SK-N-SH (cell line): ENCODE results near the gene C8B.

Source experiments
- CHD2 ChIP-seq: fragments of 150-350 bp; IDR thresholded peaks from 2 replicates; pipeline ENCODE4 v1.6.1; 2018; ENCODE audit warnings: low read length; ENCODE audit not compliant: partially characterized antibody
- GABPA ChIP-seq: IDR thresholded peaks from 2 replicates; pipeline ENCODE4 v1.4.0; 2012; ENCODE audit warnings: low read depth, mild to moderate bottlenecking
- GATA2 ChIP-seq: sonication (generic); formaldehyde crosslinking; IDR thresholded peaks from 2 replicates; pipeline ENCODE4 v1.5.0; 2020; ENCODE audit warnings: mild to moderate bottlenecking, missing genetic modification reagents
- JUND ChIP-seq: IDR thresholded peaks from 2 replicates; pipeline ENCODE4 v1.4.0; 2012
- NRF1 ChIP-seq: IDR thresholded peaks from 2 replicates; pipeline ENCODE4 v1.6.1; 2012; ENCODE audit warnings: low read depth, mild to moderate bottlenecking, low read length
- POLR2AphosphoS5 ChIP-seq: IDR thresholded peaks from 2 replicates; pipeline ENCODE4 v1.6.1; 2012; ENCODE audit warnings: low read depth, low read length
- TAF1 ChIP-seq: IDR thresholded peaks from 2 replicates; pipeline ENCODE4 v1.6.1; 2012; ENCODE audit warnings: low read depth, mild to moderate bottlenecking, low read length, moderate library complexity, borderline replicate concordance
- TF ChIP-seq, protein P1 (sequence below): fragments of 200-600 bp; sonication (generic); IDR thresholded peaks from 2 replicates; pipeline ENCODE4 v1.6.1; 2017; ENCODE audit warnings: antibody characterized with exemption, mild to moderate bottlenecking, moderate library complexity
- TF ChIP-seq, protein P2 (sequence below): IDR thresholded peaks from 2 replicates; pipeline ENCODE4 v1.4.0; 2012; ENCODE audit warnings: low read depth, borderline replicate concordance
- TF ChIP-seq, protein P3 (sequence below): IDR thresholded peaks from 2 replicates; pipeline ENCODE4; 2012

- TF ChIP-seq POLR2AphosphoS5 (no peak), GABPA (no peak), JUND (no peak), CHD2 (no peak), TAF1 (no peak), NRF1 (no peak), GATA2 (CRISPR knock-in tag) (no peak)
- TF ChIP-seq, protein P1, sequence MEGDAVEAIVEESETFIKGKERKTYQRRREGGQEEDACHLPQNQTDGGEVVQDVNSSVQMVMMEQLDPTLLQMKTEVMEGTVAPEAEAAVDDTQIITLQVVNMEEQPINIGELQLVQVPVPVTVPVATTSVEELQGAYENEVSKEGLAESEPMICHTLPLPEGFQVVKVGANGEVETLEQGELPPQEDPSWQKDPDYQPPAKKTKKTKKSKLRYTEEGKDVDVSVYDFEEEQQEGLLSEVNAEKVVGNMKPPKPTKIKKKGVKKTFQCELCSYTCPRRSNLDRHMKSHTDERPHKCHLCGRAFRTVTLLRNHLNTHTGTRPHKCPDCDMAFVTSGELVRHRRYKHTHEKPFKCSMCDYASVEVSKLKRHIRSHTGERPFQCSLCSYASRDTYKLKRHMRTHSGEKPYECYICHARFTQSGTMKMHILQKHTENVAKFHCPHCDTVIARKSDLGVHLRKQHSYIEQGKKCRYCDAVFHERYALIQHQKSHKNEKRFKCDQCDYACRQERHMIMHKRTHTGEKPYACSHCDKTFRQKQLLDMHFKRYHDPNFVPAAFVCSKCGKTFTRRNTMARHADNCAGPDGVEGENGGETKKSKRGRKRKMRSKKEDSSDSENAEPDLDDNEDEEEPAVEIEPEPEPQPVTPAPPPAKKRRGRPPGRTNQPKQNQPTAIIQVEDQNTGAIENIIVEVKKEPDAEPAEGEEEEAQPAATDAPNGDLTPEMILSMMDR, result no peak
- TF ChIP-seq, protein P2, sequence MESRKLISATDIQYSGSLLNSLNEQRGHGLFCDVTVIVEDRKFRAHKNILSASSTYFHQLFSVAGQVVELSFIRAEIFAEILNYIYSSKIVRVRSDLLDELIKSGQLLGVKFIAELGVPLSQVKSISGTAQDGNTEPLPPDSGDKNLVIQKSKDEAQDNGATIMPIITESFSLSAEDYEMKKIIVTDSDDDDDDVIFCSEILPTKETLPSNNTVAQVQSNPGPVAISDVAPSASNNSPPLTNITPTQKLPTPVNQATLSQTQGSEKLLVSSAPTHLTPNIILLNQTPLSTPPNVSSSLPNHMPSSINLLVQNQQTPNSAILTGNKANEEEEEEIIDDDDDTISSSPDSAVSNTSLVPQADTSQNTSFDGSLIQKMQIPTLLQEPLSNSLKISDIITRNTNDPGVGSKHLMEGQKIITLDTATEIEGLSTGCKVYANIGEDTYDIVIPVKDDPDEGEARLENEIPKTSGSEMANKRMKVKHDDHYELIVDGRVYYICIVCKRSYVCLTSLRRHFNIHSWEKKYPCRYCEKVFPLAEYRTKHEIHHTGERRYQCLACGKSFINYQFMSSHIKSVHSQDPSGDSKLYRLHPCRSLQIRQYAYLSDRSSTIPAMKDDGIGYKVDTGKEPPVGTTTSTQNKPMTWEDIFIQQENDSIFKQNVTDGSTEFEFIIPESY, result no peak
- TF ChIP-seq, protein P3, sequence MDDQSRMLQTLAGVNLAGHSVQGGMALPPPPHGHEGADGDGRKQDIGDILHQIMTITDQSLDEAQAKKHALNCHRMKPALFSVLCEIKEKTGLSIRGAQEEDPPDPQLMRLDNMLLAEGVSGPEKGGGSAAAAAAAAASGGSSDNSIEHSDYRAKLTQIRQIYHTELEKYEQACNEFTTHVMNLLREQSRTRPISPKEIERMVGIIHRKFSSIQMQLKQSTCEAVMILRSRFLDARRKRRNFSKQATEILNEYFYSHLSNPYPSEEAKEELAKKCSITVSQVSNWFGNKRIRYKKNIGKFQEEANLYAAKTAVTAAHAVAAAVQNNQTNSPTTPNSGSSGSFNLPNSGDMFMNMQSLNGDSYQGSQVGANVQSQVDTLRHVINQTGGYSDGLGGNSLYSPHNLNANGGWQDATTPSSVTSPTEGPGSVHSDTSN, result no peak
These were observed 13.0 kb upstream of the C8B start for GRCh38 chr1:56978819-56979218.
